CD4-positive, alpha-beta T cell treated with Interleukin-15 for 1 hour (primary cell): ENCODE measurements around the gene LRP8.
"Not testable (repeated sequence)": the region's sequence is repeated elsewhere in the genome, so short reads cannot be mapped to it uniquely, and the experiment has no call there.

ENCODE experiments used
- DNase-seq: peaks from one replicate; pipeline ENCODE4 v3.0.0-alpha.2; 2020

LRP8 gene

GRCh38 chr1:53303243-53303642, 24.6 kb downstream of the LRP8 start:
- DNase-seq, result no peak

DNA sequence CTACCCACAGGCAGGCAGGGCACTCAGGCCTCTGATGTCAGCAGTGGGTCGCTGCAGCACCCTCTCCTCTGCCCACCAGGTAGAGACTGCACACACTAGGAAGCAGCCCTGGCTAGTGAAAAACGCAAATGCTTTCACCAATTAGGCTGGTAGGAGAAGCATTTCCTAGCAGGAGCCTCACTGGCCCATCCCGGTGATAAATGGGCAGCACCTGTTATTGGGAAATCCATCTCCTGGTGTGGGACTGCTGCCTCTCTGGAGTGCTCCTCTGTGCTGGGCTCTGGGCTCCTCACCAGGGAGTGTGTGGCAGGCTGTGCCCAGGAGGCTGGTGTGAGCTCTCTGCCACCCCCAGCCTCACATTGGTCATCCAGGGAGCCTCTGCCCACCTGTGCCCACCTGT, 28.6 kb downstream of the LRP8 start:
- DNase-seq, result no peak

DNA sequence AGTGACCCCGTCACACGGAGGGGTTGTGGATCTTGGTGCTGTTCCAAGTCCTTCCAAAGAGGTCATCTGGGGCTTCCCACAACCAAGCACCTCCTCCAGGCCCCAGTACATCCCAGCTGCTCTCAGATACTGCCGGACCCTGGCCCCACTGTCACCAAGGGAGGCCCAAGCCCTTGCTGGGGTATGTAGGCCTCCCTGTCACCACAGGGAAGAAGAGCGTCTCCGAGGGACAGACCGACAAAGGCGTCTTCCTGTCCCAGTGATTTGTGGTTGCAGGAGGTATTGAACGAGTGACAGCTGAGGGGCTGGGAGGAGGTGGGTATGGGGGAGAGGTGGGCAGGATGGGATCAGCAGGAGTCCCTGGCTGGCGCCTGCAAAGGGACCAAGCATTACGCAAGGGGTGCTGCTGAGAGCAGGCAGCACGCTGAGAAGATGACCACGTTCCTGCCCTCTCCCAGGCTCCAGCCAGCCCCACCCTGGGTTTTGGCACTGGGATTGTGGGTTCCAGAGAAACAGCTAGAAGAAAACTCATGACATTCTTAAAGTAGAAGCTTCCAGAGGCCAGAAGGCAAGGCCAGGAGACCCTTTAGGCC, 29.7 kb downstream of the LRP8 start:
- DNase-seq, result no peak

DNA sequence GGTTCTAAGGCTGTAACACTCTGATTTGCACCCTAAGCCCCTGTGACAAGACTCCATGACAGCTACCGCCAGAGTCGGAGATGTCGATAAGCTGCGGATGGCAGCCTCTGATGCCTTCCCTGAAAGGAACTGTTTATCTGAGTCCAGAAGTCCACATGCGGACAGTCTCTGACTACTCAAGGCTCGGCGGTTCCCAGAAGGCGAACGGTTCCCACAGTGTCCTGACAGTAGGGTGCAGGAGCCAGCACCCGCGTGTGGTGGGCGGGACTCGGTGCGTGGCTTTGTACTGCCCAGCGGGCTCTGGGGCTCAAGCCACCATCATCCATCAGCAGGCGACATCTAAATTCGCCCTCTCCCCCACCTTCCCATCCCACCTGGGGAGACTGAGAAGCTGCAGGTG, 30.7 kb downstream of the LRP8 start:
- no peak for DNase-seq

DNA sequence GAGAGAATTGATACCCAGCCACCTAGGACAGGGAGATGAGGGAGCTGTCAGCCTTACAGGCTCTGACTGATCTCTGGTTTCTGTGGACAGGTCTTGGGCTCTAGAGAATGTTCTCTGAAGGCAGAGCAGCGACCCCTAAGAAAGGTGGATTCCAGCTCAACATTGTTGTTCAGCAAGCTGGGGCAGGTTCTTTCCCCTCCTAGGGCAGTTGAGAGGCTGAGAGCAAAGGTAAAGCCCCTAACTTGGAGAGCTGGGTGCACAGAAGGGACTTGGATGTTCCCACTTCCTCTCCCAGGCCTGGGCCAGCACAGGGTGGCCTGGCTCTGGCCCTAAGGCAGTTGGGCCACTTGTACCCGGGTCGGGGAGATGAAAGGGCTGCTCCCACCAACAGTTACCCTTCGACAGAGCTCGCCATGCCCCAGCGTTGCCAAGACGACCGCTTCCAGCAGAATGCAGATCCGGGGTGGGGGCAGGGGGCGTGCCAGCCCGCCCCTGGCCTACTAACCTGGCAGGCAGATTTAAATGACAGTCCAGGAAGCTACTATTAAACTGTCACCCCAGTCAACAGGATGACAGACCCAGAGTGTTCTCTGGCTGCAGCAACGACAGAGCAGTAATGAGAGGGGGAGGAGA, 31.6 kb downstream of the LRP8 start:
- no peak for DNase-seq

- no peak for DNase-seq
Observed at GRCh38 chr1:53295726-53296116, 32.1 kb downstream of the LRP8 start.

DNA sequence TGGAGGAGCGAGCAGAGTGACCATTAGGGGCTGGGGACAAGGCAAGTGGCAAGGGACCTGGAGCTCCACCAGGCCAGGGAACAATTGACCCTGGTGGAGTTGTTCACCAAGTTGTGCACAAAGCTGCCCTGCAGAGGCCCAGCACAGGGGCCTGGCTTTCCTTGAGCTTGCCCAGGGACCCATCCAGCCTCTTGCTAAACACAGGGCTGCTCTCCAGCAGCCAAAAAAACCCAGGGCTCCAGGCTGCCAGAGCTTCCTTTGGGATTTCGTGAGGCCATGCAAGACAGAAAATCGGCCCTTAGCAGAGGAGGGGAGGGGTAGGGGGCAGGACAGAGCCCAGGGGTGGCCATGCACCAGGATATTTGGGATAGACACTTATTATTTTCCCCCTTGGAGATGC, 32.6 kb downstream of the LRP8 start:
- DNase-seq, result no peak

DNA sequence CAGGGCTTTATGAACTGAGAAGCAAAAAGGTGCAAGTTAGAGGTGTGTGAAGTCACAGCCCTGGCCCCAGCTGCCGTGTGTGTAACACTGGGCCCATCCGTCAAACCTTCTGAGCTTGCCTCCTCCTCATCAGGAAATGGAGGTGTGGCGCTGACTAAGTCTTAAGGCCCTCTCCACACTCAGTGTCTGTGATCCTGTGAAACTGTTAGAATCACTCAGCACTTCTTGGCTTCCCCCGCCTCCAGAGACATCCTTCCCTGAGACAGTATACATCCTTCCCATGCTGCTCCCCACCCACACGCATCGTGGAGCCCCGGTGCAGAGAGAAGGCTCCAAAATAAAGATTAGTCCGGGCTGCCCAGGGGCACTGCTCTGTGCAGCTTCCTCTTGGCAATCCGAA, 33.3 kb downstream of the LRP8 start:
- no peak for DNase-seq

DNA sequence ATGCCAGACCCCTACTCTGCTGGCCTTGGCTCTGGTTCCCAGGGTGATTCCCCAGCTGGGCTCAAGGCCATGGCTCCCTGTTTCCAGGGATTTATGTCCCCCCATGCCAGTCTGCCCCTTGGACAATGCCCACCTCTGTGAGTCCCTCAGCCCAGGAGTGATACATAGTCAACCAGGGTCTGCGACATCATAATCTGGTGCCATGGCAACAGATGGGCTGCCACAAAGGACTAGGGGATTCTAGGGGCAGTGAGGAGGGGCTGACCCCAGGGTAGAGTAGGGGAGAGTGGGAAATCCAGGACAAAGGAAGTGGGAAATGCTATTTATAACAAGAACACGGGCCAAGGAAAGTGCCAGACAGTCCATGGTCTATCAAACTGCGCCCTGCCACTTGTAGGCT, 33.8 kb downstream of the LRP8 start:
- no peak for DNase-seq

DNA sequence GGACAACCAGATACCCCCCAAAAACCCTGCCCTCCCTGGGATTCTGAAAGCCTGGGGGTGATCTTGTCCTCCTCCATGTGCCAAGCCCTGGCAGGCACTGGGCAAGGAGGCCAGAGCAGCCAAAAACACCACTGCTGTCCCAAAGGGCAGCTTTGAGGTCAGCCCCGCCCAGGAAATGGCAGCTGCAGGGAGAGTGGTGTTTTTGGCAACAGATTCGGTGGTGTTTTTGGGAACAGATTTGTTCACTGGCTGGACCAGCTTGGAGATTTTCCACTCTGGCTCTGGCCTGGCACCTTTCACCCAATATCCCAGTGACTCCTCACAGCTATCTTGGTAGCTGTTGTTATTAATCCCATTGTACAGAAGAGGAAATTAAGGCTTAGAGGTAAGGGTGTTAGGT, 34.7 kb downstream of the LRP8 start:
- DNase-seq, result no peak

DNA sequence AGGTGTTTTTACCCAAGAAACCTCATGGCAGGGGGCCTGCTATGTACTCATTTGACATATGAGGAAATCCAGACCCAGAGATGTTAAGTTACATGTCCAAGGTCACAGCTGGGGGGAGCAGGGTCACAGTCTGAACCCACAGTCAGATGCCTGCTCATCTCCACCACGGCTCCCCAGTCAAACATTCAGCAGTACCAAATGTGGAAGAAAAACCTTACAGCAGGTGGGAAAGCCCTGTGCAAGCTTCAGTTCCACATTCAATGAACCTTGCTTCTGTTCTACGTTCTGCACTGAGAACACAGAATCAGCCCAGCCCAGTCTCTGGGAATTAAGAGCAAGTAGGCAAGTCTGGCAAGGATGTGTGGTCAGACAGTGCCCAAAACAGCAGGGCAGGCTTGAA, 35.2 kb downstream of the LRP8 start:
- DNase-seq, result no peak

DNA sequence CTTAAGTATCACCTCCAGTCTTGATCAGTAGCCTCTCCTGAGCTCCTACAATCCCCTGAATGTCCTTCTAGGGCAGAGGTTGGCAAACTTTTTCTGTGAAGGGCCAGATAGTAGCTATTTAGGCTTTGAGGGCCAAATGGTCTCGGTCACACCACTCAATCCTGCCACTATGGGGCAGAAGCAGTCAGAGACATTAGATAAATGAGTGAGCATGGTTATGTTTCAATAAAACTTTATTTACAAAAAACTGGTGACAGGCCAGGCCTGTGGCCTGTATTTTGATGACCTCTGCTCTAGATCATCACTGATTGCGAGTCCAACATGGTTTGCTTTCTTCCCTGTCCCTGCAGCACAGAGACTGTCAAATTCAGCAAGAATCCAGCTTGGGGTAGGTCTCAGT, 36.3 kb downstream of the LRP8 start:
- no peak for DNase-seq

DNA sequence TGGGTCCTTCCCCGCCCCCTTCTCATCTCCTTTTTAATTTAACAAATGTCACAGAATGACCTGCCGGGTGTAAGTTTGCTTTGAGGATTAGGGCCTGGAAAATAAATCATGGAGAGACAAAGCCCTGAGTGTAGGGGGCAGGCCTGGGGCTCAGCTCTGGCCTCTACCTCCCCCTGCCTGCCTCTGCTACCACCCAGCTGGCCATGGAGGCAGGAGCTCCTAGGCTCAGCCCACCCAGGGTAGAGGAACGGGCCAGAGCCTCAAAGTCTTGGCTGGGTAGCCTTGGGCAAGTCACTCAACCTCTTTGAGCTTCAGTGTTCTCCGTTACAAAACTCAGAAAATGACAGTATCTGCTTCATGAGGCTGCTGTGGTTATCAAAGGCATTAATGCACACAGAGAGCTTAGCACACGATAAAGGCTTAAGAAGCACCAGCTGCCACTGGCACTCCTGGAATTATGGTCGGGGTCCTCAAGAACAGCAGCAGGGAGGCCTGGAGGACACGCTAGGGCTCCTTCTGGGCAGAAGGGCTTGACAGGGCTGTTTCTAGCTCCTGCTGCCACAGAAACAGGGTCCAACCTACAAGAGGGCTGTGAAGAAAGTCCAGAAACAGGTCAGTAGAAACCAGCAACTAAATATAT, 39.0 kb downstream of the LRP8 start:
- no peak for DNase-seq

GRCh38 chr1:53288002-53288789, 39.7 kb downstream of the LRP8 start:
- no peak for DNase-seq

DNA sequence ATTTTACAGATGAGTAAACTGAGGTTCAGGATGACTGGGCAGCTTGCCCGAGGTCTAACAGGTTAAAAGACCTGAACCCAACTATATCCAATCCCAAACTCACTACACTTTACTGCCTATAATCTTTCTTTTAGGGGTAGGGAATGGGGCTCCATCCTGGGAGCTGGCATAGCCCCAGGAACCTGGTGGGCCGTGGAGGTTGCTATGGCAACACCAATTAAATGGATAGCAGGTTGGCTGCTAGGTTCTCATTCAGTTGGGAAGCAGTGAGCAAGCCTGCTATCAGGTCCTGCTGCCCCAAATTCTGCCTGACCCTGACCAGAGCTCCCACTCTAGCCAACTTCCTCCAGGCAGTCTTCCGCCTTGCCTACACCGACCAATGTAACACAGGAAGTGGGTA, 40.9 kb downstream of the LRP8 start:
- DNase-seq, result no peak

DNA sequence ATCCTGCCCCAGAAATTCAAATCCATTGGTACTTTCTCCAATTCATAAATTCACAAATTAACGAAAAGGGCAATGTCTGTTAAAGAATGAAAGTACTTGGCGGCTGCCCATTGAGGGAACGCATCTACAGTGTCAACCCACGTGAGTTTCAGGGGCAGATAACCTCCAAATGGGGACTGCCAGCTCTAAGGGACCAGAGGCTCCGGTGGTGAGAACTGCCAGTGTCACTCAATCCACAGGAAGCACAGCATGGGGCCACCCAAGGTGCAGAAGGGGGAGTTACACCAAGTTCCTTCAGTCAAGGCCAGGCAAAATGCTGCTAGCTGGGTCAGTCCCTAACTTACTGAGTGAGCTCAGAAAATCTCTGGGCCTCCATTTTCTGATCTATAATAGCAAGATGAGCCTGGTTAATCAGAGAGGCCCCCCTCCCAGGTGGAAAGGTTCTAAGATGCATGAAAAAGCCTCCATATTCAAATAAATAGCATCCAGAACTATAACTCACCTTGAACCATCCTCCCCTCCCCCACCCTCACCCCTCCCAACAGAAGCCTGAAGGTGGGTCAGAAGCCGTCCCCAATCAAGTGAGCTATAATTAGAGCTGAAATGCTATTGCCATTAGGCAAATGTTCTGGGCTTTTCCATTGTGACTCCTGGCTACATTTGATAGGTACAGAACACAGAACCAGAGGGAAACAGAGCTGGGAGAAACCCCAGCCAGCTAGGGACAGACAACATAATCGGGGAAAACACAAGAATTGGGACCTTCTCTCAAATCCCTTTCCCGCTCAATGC, 41.7 kb downstream of the LRP8 start:
- DNase-seq, result no peak

- DNase-seq, result no peak
Observed at GRCh38 chr1:53285546-53285945, 42.3 kb downstream of the LRP8 start.

DNA sequence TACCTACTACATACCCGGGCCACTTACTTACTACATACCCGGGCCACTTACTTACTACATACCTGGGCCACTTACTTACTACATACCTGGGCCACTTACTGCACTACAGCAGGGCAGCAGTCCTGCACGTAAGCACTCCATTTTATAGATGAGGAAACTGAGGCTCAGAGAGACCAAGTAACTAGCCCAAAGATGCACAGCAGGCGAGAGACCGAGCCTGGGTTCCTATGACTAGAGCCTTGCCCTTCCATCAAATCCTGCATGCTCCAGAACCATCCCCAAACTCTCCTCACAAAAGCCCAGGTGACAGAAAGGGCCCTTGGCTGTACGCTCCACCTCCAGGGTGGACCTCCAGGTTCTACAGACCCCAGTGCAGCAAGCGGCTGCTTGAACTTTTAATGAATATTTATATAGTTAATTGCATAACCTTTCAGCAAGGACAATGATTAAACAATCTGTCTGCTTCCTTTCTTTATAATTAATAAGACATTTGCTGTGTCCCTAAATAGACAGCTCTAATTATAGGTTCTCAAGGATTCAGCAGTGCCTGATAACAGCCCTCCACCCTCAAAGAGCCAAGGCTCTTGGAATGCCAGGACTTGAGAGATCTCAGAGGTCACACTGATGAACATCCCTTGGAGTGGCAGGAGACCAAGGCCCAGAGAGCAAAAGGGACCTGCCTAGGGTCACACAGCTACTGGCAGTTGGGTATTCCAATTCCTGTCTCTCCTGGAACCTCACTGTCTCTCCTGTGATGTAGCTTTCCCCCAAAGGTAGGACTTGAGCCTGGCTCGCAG, 43.4 kb downstream of the LRP8 start:
- DNase-seq, result no peak

DNA sequence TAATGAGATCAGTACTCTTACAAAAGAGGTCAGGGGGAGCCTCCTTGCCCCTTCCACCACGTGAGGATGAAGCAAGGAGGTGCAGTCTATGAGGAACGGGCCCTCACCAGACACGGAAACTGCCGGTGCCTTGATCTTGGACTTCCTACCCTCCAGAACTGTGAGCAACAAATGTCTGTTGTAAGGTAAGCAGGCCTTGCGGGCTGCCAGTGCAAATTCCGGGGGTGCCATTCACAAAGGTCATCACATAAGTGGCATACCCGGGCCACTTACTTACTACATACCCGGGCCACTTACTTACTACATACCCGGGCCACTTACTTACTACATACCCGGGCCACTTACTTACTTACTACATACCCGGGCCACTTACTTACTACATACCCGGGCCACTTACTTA, 44.7 kb downstream of the LRP8 start:
- DNase-seq, result not testable (repeated sequence)

GRCh38 chr1:53281133-53281532, 46.7 kb downstream of the LRP8 start:
- no peak for DNase-seq

- DNase-seq, result no peak
Observed at GRCh38 chr1:53280496-53280895, 47.4 kb downstream of the LRP8 start.
